Subcutaneous abdominal adipose tissue (tissue), 5 donors: ENCODE data around the gene RGS19.

Experiments used
- H3K27ac ChIP-seq: one replicate; pipeline ENCODE4 v1.7.0; 2013; ENCODE audit warnings: low read depth, mild to moderate bottlenecking, inconsistent platforms, low read length, moderate library complexity
- H3K27me3 ChIP-seq, 5 donors: one replicate each; pipeline ENCODE4 v1.7.0; 2013; ENCODE audit warnings: low read length in 5 of 5, inconsistent platforms in 1 of 5; ENCODE audit not compliant: control insufficient read depth in 5 of 5, insufficient read depth in 4 of 5
- H3K36me3 ChIP-seq, 5 donors: one replicate each; pipeline ENCODE4 v1.7.0; 2013; ENCODE audit warnings: low read length in 5 of 5; ENCODE audit not compliant: control insufficient read depth in 5 of 5, insufficient read depth in 5 of 5
- H3K4me1 ChIP-seq, 5 donors: one replicate each; pipeline ENCODE4 v1.7.0; 2013; ENCODE audit warnings: low read length in 5 of 5, mild to moderate bottlenecking in 3 of 5, moderate library complexity in 1 of 5; ENCODE audit not compliant: control insufficient read depth in 5 of 5, insufficient read depth in 5 of 5
- H3K4me3 ChIP-seq, 5 donors: one replicate each; pipeline ENCODE4 v1.7.0; 2013; ENCODE audit warnings: low read length in 5 of 5, low read depth in 1 of 5
- H3K9ac ChIP-seq, 5 donors: one replicate each; pipeline ENCODE4 v1.7.0; 2013; ENCODE audit warnings: low read length in 5 of 5, mild to moderate bottlenecking in 4 of 5, moderate library complexity in 3 of 5
- H3K9me3 ChIP-seq, 5 donors: one replicate each; pipeline ENCODE4 v1.7.0; 2013; ENCODE audit warnings: low read length in 5 of 5; ENCODE audit not compliant: control insufficient read depth in 5 of 5
- donor health status: healthy.
- donor health status: healthy.
- donor health status: healthy.
- donor health status: healthy.
- donor health status: healthy.

RGS19 gene

GRCh38 chr20:64101731-64102621 lies 22.7 kb upstream of the RGS19 start:
- no peak overlapping the region for H3K9ac ChIP-seq
- H3K4me3 ChIP-seq, result peak overlapping the region in 3 of 5 donors; percentile 27 to 53 (median 28)
- H3K27me3 ChIP-seq, result peaks cover 5 to 47% (median 39%) of the 10 kb centered on the region in 5 donors
- H3K4me1 ChIP-seq, result peaks cover 0 to 11% (median 7%) of the 10 kb centered on the region in 5 donors
- no peak overlapping the region for H3K27ac ChIP-seq
- H3K9me3 ChIP-seq, result no peaks in the 10 kb centered on the region
- peaks cover 0 to 17% (median 10%) of the 10 kb centered on the region in 5 donors for H3K36me3 ChIP-seq

- peaks cover 5 to 40% (median 35%) of the 10 kb centered on the region in 5 donors for H3K27me3 ChIP-seq
Measured at GRCh38 chr20:64100946-64101688, 21.8 kb upstream of the RGS19 start.

GRCh38 chr20:64100566-64100888 lies 21.2 kb upstream of the RGS19 start:
- Histone ChIP-seq H3K4me1 (peaks cover 0 to 11% (median 7%) of the 10 kb centered on the region in 5 donors), H3K36me3 (peaks cover 0 to 17% (median 11%) of the 10 kb centered on the region in 5 donors), H3K27ac (no peak overlapping the region), H3K9ac (no peak overlapping the region), H3K4me3 (no peak overlapping the region), H3K9me3 (no peaks in the 10 kb centered on the region), H3K27me3 (peaks cover 5 to 43% (median 35%) of the 10 kb centered on the region in 5 donors)

More at GRCh38 chr20:64100946-64101688, 21.8 kb upstream of the RGS19 start:
- no peak overlapping the region for H3K4me3 ChIP-seq
- peaks cover 0 to 17% (median 11%) of the 10 kb centered on the region in 5 donors for H3K36me3 ChIP-seq
- no peak overlapping the region for H3K27ac ChIP-seq
- peaks cover 0 to 11% (median 7%) of the 10 kb centered on the region in 5 donors for H3K4me1 ChIP-seq
- H3K9me3 ChIP-seq, result no peaks in the 10 kb centered on the region
- no peak overlapping the region for H3K9ac ChIP-seq

GRCh38 chr20:64099880-64100565 lies 20.7 kb upstream of the RGS19 start:
- Histone ChIP-seq H3K4me1 (peaks cover 0 to 11% (median 7%) of the 10 kb centered on the region in 5 donors), H3K4me3 (no peak overlapping the region), H3K27me3 (peaks cover 5 to 42% (median 33%) of the 10 kb centered on the region in 5 donors), H3K9ac (no peak overlapping the region), H3K27ac (no peak overlapping the region), H3K9me3 (no peaks in the 10 kb centered on the region), H3K36me3 (peaks cover 0 to 17% (median 11%) of the 10 kb centered on the region in 5 donors)

- Histone ChIP-seq H3K27me3 (peaks cover 5 to 35% (median 28%) of the 10 kb centered on the region in 5 donors), H3K36me3 (peaks cover 0 to 17% (median 11%) of the 10 kb centered on the region in 5 donors), H3K9ac (no peak overlapping the region), H3K27ac (no peak overlapping the region), H3K4me1 (peaks cover 0 to 11% (median 7%) of the 10 kb centered on the region in 5 donors), H3K9me3 (no peaks in the 10 kb centered on the region), H3K4me3 (no peak overlapping the region)
Measured at GRCh38 chr20:64099086-64099786, 19.9 kb upstream of the RGS19 start.

GRCh38 chr20:64098471-64099013 lies 19.2 kb upstream of the RGS19 start:
- no peak overlapping the region for H3K9ac ChIP-seq
- H3K36me3 ChIP-seq, result peaks cover 0 to 17% (median 11%) of the 10 kb centered on the region in 5 donors
- H3K27me3 ChIP-seq, result peaks cover 5 to 29% (median 22%) of the 10 kb centered on the region in 5 donors
- H3K27ac ChIP-seq, result no peak overlapping the region
- no peaks in the 10 kb centered on the region for H3K9me3 ChIP-seq
- H3K4me1 ChIP-seq, result peaks cover 0 to 11% (median 7%) of the 10 kb centered on the region in 5 donors
- H3K4me3 ChIP-seq, result no peak overlapping the region

- Histone ChIP-seq H3K4me1 (peaks cover 0 to under 1% (median 0%) of the 10 kb centered on the region in 5 donors), H3K4me3 (no peak overlapping the region), H3K9me3 (no peaks in the 10 kb centered on the region), H3K36me3 (peaks cover 0 to 17% (median 11%) of the 10 kb centered on the region in 5 donors), H3K27me3 (peaks cover 1 to 27% (median 14%) of the 10 kb centered on the region in 5 donors), H3K9ac (no peak overlapping the region), H3K27ac (no peak overlapping the region)
Measured at GRCh38 chr20:64096535-64096934, 17.2 kb upstream of the RGS19 start.

GRCh38 chr20:64095927-64096326 lies 16.6 kb upstream of the RGS19 start:
- H3K27ac ChIP-seq, result no peak overlapping the region
- peaks cover 0 to 17% (median 11%) of the 10 kb centered on the region in 5 donors for H3K36me3 ChIP-seq
- H3K9ac ChIP-seq, result no peak overlapping the region
- H3K9me3 ChIP-seq, result no peaks in the 10 kb centered on the region
- no peak overlapping the region for H3K4me3 ChIP-seq
- H3K27me3 ChIP-seq, result peaks cover 0 to 21% (median 10%) of the 10 kb centered on the region in 5 donors
- H3K4me1 ChIP-seq, result no peaks in the 10 kb centered on the region

- Histone ChIP-seq H3K4me3 (no peak overlapping the region), H3K9me3 (no peaks in the 10 kb centered on the region), H3K9ac (no peak overlapping the region), H3K36me3 (peaks cover 0 to 17% (median 11%) of the 10 kb centered on the region in 5 donors), H3K4me1 (no peaks in the 10 kb centered on the region), H3K27ac (no peak overlapping the region), H3K27me3 (peaks cover 0 to 17% (median 7%) of the 10 kb centered on the region in 5 donors)
Measured at GRCh38 chr20:64095455-64095854, 16.1 kb upstream of the RGS19 start.
